Middle frontal gyrus (tissue), 1 donor: ENCODE results near the gene CENPP.

Experiments used
- DNase-seq: peaks from one replicate; pipeline ENCODE4 v3.0.0-alpha.2; 2015; ENCODE audit warnings: low spot score; ENCODE audit errors: extremely low spot score

CENPP gene

GRCh38 chr9:92474587-92474986, 148.8 kb downstream of the CENPP start:
- DNase-seq, result no peak

DNA sequence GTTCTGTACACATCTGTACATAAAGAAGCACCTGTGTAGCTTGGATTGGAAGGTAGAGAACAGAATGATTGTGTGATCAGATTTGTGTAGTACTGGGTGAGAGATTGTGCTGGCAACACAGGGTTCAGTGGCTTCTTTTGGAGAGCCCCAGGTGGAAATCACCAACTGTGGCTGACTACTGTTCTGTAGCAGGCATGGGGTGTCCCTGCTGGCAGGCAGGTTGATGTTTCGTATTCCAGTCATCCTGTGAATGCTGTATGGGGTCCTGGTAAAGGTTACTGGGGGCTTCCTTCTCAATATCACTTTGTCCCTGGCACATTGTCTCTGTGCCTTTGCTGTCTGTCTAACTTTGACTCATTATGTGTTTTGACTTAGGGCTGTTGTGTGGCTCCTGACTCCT, 151.2 kb downstream of the CENPP start:
- DNase-seq, result no peak

GRCh38 chr9:92478783-92479182, 153.0 kb downstream of the CENPP start:
- DNase-seq, result no peak

- DNase-seq, result no peak
These were observed 153.6 kb downstream of the CENPP start for GRCh38 chr9:92479346-92479745.

GRCh38 chr9:92480291-92480771, 154.6 kb downstream of the CENPP start:
- DNase-seq, result no peak

DNA sequence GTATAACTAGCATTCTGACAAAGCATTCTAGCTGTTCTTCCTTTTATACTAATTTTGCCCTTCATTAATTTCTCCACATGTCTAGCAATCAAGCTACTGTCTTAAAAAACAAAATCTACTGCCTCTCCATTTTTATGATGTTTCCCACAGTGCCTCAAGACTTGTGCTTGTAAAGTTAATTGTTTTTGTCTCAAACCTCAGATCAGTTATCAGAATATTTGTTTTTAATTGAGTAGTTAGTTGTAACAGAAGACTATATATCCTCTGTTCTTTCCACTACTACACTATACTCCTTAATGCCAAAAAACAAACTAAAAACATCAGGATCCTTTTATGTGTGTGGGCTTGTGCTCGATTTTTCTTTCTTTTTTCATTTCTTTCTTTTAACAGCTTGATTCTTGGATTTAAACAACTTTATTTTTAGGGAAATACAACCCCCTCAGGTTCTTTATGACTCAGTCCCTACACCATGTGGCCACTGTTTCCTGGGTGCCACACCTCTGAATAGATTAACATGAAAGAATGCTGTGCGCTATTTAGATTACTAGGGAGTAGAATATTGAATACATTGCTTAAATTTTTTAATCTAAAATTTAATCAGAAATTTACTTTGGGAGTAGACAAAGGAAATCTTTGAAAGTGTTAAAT, 155.4 kb downstream of the CENPP start:
- DNase-seq, result peak; percentile 29

DNA sequence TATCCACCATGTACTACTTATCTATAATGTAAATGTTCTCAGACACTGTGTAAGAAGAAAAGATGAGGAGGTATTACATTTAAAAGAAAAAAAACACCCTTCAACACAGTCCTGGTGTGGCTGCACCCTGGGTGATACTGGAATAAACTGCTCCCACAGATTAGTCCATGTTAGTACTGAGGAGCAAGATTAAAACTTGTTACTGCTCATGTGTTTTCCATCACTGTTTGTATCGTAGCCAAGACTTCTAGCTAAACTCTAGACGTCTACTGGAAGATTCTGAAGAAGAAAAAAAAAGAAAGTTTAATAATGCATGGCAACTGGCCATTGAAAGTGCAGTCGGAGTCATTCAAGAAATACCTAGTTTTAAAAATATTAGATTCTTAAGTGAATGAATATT, 156.6 kb downstream of the CENPP start, which contains the start of gene ASPN:
Gene ASPN, minus strand, starts transcription at position 178 of the 400 bp plus-strand sequence.
- DNase-seq, result no peak

DNA sequence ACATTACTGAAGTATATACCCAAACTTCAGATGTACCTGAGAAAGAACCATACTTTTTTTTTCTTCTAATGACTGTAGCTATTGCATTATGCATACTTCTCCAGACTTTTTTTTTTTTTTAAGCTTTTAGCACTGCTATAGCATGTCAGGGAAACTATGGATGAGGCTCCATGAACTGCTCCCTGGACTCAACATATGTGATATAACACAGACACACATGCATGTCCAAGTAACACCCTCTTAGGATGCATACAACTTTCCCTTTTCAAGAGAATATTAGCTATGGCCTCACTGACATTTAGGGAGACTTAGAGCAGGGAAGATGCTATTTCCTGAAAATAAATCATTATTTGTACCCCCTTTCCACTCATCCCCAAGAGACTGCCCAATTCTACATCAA, 157.1 kb downstream of the CENPP start:
- DNase-seq, result no peak

DNA sequence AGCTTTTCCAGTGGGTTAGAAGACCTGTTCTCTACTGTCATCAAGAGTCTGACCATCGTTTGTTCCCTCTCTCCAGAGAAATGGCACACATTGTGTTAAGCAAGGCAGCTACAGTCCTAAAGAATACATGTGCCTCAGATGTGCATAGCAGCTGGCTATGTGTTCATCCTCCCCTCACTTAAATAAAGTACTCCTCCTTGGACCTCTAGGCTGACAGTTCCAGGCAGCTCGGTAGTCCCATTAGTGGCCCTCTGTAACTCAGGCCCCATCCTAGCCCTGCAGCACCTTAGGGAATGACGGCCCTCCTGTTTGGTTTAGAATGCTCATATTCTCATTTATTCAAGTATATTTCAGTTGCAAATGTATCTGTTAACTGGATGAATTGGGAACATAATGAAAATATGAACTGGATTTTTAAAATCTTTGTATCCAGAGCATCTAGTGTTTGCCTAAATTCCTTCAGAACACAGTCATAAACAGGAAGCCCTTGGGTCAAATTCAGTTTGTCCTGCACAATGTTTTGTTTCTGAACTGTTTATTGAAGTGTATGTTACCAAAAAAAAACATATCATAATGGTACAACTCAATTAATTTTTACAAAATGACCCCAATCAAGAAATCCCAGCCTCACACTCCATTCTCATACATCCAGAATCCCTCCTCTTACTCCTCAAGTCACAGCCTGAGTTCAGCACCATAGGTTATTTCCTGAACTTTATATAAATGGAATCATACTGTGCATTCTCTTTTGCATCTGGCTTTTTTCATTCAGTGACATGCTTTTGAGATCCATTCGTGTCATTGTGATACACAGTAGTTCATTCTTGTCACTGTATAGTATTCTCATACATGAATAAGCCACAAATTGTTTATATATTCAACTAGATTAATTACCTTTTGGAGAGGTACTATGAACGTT, 158.1 kb downstream of the CENPP start:
- no peak for DNase-seq

GRCh38 chr9:92484563-92484962, 158.8 kb downstream of the CENPP start:
- no peak for DNase-seq

DNA sequence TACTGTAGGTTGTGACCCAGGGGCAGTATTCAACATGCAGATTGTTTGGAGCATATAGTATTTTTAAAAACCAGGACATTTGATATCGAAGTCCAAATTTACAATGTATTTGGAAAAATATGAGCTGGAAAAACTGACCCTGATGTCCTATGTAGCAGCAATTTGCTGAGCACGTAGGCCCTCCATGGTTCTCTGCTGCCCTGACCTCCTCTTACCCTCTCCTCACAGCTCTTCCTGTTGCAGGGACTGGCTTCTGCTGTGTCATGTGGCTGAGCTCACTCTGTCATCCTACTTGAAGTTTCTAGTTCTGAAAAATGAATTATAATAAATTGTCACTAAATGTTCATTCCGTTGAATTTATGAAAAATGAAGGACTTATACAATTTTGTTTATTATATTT, 160.6 kb downstream of the CENPP start:
- no peak for DNase-seq

DNA sequence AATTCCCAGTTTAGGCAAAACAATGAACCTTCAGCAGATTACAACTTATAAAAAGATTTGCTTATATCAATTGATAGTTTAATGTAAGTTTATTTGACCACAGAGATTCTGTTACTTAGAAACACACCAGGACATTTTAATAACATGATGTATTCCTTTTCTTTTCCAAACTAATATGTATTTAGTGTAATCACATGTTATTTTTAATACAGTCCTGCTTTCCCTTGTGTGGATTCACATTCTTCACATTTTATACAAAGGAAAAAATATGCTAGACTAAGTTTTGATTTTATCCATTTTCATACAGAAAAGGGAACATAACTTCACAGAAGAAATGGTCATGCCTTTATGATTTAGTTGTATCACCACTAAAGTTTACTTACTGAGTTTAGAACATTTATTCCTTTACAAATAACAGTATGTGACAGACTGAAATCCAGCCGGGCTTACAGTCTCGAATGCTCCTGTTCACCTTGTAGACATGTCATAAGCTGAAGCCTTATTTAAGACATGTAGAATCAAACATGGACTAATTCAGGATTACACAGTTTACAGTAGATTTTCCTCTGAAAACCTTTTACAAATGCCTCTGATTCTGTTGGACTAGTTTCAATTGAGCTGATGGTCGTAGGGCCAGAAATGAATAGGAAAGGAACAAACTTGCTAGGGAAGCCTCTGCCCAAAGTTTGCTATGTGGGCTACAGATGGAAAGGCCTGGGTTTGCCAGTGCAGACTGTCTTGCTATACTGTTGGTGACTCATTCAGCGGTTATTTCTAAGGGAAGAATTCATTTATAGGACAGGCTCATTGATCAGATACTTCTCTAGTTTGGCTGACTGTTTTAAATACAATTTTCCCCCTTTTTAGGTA, 163.2 kb downstream of the CENPP start:
- DNase-seq, result no peak

GRCh38 chr9:92492781-92493401, 167.1 kb downstream of the CENPP start:
- no peak for DNase-seq

GRCh38 chr9:92493749-92494387, 168.1 kb downstream of the CENPP start:
- no peak for DNase-seq

DNA sequence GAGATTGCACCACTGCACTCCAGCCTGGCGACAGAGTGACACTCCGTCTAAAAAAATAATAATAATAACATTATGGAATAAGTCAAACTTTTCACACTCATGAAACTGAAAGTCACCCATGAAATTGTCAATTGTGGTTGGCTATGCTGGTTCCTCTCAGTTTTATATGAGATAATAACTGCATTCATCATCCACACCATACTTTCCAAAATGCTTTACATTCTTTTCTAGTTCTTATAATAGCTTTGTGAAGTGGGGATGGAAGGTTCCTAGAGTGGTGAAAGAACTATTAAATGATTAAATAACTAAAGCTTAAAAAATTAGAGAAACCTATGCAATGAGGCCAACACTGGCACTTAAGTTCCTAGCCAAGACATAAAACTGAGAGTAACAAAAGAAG, 169.1 kb downstream of the CENPP start:
- DNase-seq, result no peak

DNA sequence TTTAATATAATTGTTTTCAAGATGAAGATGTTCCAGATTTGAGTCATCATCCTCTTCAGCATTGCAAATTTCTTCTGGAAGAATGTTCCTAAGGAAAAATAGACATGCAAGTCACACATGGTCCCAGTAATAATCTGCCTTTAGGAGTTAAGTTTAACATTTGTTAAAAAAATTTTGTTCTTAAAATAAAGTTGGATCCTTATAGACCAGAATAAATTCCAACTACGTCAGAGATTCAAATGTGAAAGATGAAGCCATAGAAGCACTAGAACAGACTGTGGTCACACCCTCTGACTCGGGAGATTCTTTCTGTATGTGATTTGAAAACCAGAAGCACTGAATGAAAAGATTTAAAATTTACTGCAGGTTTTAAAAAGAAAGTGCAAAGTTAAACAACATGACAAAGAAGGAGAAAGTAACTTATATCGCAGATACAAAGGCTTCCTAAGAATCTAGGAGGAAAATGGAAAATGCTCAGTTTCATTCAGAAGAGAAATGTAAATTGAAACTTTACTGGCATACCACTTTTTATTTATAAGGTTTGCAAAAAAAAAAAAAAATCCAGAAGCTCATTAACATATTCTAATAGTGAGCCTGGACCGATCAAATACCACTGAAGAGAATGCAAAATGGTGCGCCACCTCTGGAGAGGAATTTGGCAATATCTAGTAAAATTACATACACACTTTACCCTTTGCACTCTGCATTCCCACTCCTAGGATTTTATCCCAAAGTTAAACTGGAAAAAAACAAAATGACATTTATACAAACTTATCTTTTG, 170.8 kb downstream of the CENPP start:
- no peak for DNase-seq

GRCh38 chr9:92499701-92500100, 173.9 kb downstream of the CENPP start:
- DNase-seq, result no peak

DNA sequence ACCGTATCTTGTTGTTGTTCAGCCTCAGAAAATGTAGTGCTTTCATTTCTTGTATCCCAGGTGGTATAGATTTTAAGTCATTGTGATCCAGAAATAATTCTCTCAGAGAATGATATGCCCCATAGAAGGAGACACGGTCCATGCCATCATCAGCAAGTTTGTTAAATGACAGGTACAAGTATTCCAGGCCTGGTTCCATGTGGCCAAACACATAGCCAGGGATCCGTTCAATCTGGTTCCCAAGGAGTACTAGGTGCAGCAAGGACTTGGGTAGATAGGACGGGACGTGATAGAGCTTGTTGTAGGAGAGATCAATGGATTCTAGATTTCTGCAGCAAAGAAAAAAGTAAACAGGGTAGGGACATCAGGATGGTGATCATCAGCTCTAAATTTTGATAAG, 175.0 kb downstream of the CENPP start:
- DNase-seq, result no peak

DNA sequence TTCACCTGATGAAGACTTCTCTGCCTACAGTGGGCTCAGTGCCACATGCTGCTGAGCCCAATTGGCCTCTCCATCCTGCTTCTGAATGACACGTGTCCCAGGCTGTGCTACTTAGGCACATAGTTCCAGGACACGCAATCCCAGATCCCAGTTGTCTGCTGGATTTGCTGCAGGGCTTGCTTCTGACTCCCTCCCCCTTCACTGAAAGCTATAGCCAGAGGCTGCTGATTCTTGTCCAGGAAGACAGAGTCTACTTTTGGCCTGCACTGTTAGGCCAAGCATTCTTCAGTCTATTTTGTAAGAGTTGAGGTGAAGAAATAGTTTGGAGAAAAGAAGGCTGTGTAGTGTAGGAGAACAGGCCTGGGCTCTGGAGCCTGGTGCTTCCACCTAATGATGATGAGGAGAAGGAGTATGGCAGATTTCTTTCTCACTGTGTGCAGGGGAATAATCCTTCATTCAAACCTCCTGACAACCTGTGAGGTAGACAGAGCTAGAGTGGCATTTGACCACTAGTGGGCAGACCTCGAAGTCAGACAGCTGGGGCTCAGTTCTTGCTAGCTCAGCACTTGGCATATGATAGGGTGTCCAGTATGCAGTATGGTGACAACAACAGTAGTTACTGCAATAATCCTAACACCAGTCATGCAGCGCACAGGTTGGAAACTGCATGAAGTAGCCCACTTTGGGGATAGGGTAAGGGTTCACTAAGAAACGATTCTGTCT, 176.1 kb downstream of the CENPP start:
- DNase-seq, result no peak
